Measurements from ENCODE around the gene ADAMTS16.
"Not testable (repeated sequence)": the region's sequence is repeated elsewhere in the genome, so short reads cannot be mapped to it uniquely, and the experiment has no call there.

The ADAMTS16 gene

GRCh38 chr5:5132693-5133295, 7.3 kb upstream of the ADAMTS16 start:
- no peak for DNase-seq (ENCODE audit: extremely low read depth, low read depth)
- TF ChIP-seq, protein P1, sequence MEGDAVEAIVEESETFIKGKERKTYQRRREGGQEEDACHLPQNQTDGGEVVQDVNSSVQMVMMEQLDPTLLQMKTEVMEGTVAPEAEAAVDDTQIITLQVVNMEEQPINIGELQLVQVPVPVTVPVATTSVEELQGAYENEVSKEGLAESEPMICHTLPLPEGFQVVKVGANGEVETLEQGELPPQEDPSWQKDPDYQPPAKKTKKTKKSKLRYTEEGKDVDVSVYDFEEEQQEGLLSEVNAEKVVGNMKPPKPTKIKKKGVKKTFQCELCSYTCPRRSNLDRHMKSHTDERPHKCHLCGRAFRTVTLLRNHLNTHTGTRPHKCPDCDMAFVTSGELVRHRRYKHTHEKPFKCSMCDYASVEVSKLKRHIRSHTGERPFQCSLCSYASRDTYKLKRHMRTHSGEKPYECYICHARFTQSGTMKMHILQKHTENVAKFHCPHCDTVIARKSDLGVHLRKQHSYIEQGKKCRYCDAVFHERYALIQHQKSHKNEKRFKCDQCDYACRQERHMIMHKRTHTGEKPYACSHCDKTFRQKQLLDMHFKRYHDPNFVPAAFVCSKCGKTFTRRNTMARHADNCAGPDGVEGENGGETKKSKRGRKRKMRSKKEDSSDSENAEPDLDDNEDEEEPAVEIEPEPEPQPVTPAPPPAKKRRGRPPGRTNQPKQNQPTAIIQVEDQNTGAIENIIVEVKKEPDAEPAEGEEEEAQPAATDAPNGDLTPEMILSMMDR (IDR thresholded peaks at IDR 0.05; ENCODE audit: low read depth, low read length) = no peak

DNA sequence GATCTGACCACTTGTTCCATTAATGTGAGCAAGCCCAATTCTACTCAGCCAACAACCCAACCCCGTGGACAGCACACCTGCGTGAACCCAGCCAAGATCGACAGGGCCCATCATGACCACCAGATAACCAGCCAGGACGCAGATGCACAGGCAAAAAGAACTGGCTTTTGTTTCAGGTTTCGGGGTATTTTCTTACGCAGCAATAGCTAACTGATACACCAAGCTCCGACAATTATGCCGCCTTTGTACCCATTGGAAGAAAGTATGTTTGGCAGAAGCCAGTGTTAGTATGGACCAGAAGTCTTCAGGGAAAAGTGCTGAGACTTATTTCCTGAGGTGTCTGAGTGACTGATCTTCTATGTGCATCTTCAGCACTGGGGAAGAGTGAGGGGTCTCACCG, 6.0 kb upstream of the ADAMTS16 start:
- TF ChIP-seq, protein P1 (IDR thresholded peaks at IDR 0.05; ENCODE audit: low read depth, low read length) = no peak
- no peak for DNase-seq (ENCODE audit: extremely low read depth, low read depth)

- TF ChIP-seq, protein P1 (IDR thresholded peaks at IDR 0.05; ENCODE audit: low read depth, low read length) = no peak
- no peak for DNase-seq (ENCODE audit: extremely low read depth, low read depth)
These were observed 4.0 kb upstream of the ADAMTS16 start for GRCh38 chr5:5135957-5136676.

GRCh38 chr5:5137851-5138250, 2.3 kb upstream of the ADAMTS16 start:
- DNase-seq (ENCODE audit: extremely low read depth, low read depth) = not testable (repeated sequence)

- TF ChIP-seq, protein P1 (IDR thresholded peaks at IDR 0.05; ENCODE audit: low read depth, low read length) = no peak
- no peak for DNase-seq (ENCODE audit: extremely low read depth, low read depth)
These were observed 774 bp upstream of the ADAMTS16 start for GRCh38 chr5:5139336-5139776.

- TF ChIP-seq, protein P1 (IDR thresholded peaks at IDR 0.05; ENCODE audit: low read depth, low read length) = no peak
- DNase-seq (ENCODE audit: extremely low read depth, low read depth) = no peak
These were observed 579 bp downstream of the ADAMTS16 start for GRCh38 chr5:5140479-5141338.

DNA sequence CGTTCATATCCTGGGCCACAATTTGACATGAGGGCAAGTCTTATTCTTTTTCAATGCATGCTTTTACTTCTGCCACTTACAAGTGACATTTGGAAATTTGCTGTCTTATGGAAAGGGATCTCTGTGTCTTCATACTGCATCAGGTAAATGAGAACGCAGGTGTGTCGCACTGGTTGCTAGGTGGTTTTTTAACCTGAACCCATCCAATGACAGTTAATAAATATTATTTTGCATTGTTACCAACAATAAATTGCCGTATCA, 1.1 kb downstream of the ADAMTS16 start:
- no peak for DNase-seq (ENCODE audit: extremely low read depth, low read depth)
- TF ChIP-seq, protein P1 (IDR thresholded peaks at IDR 0.05; ENCODE audit: low read depth, low read length) = no peak

All from AG09319 (cell line).